Motor neuron (in vitro differentiated cells): ENCODE measurements around the gene SH3RF2. TPM values are rescaled to one million over a fixed set of nuclear protein-coding genes. Genes with fewer than 3 reads are reported as not detected.

Source experiments
- ATAC-seq, 8 experiments: fragments of 200-7000 bp; cut with Tn5 transposase; replicated peaks in 6 of 8; 2 replicates each; pipeline ENCODE4 v1.8.0; 2021; ENCODE audit warnings: mild to moderate bottlenecking in 8 of 8, moderate library complexity in 8 of 8
- H3K27ac ChIP-seq, 2 donors: fragments of 250-450 bp; sonication (Bioruptor Pico); 2 replicates each; pipeline ENCODE4 v1.9.0; 2021; ENCODE audit warnings: antibody characterized with exemption in 2 of 2, mild to moderate bottlenecking in 2 of 2, moderate library complexity in 1 of 2
- H3K4me1 ChIP-seq, 2 donors: fragments of 250-450 bp; sonication (Bioruptor Pico); replicated peaks in 1 of 2; 2 replicates each; pipeline ENCODE4 v1.6.1; 2021; ENCODE audit warnings: antibody characterized with exemption in 2 of 2, mild to moderate bottlenecking in 2 of 2, moderate library complexity in 1 of 2
- H3K4me3 ChIP-seq, 5 donors: fragments of 250-450 bp; sonication (Bioruptor Pico); 2 replicates each; pipeline ENCODE4 v1.9.0; 2021; ENCODE audit warnings: antibody characterized with exemption in 5 of 5, mild to moderate bottlenecking in 5 of 5, moderate library complexity in 4 of 5
- WGBS, 10 experiments: fragments of 450-650 bp; shearing (Covaris generic); methylation state at CpG; one replicate each; pipeline ENCODE4 v1.0.0; 2022; 5-methylcytosine and 5-hydroxymethylcytosine counted together
- in situ Hi-C, 9 experiments: fragments of 400-800 bp; cut with MboI; loops; one replicate each; pipeline ENCODE4 v1.15.0; 2021; ENCODE audit warnings: low sequenced_read_pairs in 9 of 9, low pct_unique_long_range_greater_than_20kb in 2 of 9; ENCODE audit not compliant: unreplicated experiment in 9 of 9
- total RNA-seq, 8 experiments: library from RNA; unstranded; fragments of 300-600 nt; gene quantifications; 2 replicates each; pipeline versions ENCODE4 v1.2.3 to v1.2.4, GENCODE V29; 2022

The SH3RF2 gene
- total RNA-seq, 8 experiments from 2014 or later = 0.05 to 0.85 (median 0.27) TPM; not detected in 1

- H3K27ac ChIP-seq = no peak overlapping the region
- WGBS, 10 experiments = 41 to 100% (median 60%) methylated on average over 1 to 3 of the region's 5 CpGs; no CpG with 5 or more reads in 3 of the 10 experiments
- in situ Hi-C loops = loop anchor here in 2 of 9 experiments (25.0 kb wide), 2 partner anchors 1838 to 1863 kb away; no protein-coding TSS in a partner anchor
- peaks cover 0 to 4% of the 10 kb centered on the region in 2 donors for H3K4me1 ChIP-seq
- no peak for ATAC-seq
- no peak overlapping the region for H3K4me3 ChIP-seq
Measured at GRCh38 chr5:146050086-146050485, 113.7 kb downstream of the SH3RF2 start.

- Histone ChIP-seq H3K27ac (no peak overlapping the region), H3K4me1 (peaks cover 0 to 4% of the 10 kb centered on the region in 2 donors), H3K4me3 (no peak overlapping the region)
- WGBS, 10 experiments = 0 to 90% (median 54%) methylated on average over 1 to 3 of the region's 3 CpGs; no CpG with 5 or more reads in 2 of the 10 experiments
- peak in 1 of 8 experiments; percentile 21 for ATAC-seq
- in situ Hi-C loops = loop anchor here in 2 of 9 experiments (25.0 kb wide), 2 partner anchors 1839 to 1864 kb away; no protein-coding TSS in a partner anchor
Measured at GRCh38 chr5:146051678-146052077, 115.3 kb downstream of the SH3RF2 start.

- in situ Hi-C loops = loop anchor here in 2 of 9 experiments (25.0 kb wide), 2 partner anchors 1840 to 1865 kb away; no protein-coding TSS in a partner anchor
- ATAC-seq = peak in 1 of 8 experiments; percentile 31
Measured at GRCh38 chr5:146052780-146053179, 116.4 kb downstream of the SH3RF2 start.

GRCh38 chr5:146055432-146055831 lies 119.1 kb downstream of the SH3RF2 start:
- no peak for ATAC-seq
- in situ Hi-C loops = loop anchor here in 2 of 9 experiments (25.0 kb wide), 2 partner anchors 1843 to 1868 kb away; no protein-coding TSS in a partner anchor
- H3K27ac ChIP-seq = no peak overlapping the region
- no peak overlapping the region for H3K4me3 ChIP-seq
- 0 to 80% (median 17%) methylated on average over 1 to 2 of the region's 2 CpGs; no CpG with 5 or more reads in 1 of the 10 experiments for WGBS, 10 experiments
- peaks cover 0 to 13% of the 10 kb centered on the region in 2 donors for H3K4me1 ChIP-seq

More at GRCh38 chr5:146052780-146053179, 116.4 kb downstream of the SH3RF2 start:
- Histone ChIP-seq H3K27ac (no peak overlapping the region), H3K4me3 (no peak overlapping the region), H3K4me1 (peaks cover 0 to 4% of the 10 kb centered on the region in 2 donors)

- H3K4me3 ChIP-seq = no peak overlapping the region
- peak in 5 of 8 experiments; percentile 39 to 79 (median 63) for ATAC-seq
- no peak overlapping the region for H3K27ac ChIP-seq
- 70 to 95% (median 88%) methylated on average over 1 to 9 of the region's 22 CpGs; no CpG with 5 or more reads in 3 of the 10 experiments for WGBS, 10 experiments
- peaks cover 0 to 13% of the 10 kb centered on the region in 2 donors for H3K4me1 ChIP-seq
- in situ Hi-C loops = loop anchor here in 2 of 9 experiments (25.0 kb wide), 2 partner anchors 1847 to 1872 kb away; no protein-coding TSS in a partner anchor
Measured at GRCh38 chr5:146059460-146060220, 123.3 kb downstream of the SH3RF2 start.

GRCh38 chr5:146060221-146060585 lies 123.8 kb downstream of the SH3RF2 start:
- 0 to 94% (median 82%) methylated on average over 1 to 4 of the region's 5 CpGs; no CpG with 5 or more reads in 4 of the 10 experiments for WGBS, 10 experiments
- peak in 2 of 8 experiments; percentile 32 to 38 for ATAC-seq
- Histone ChIP-seq H3K4me1 (peaks cover 0 to 13% of the 10 kb centered on the region in 2 donors), H3K4me3 (no peak overlapping the region), H3K27ac (no peak overlapping the region)
- in situ Hi-C loops = loop anchor here in 2 of 9 experiments (25.0 kb wide), 2 partner anchors 1848 to 1873 kb away; no protein-coding TSS in a partner anchor

- H3K27ac ChIP-seq = no peak overlapping the region
- H3K4me3 ChIP-seq = no peak overlapping the region
- in situ Hi-C loops = loop anchor here in 2 of 9 experiments (25.0 kb wide), 2 partner anchors 1855 to 1880 kb away; no protein-coding TSS in a partner anchor
- WGBS, 10 experiments = 80 to 100% (median 91%) methylated on average over 1 to 5 of the region's 8 CpGs; no CpG with 5 or more reads in 5 of the 10 experiments
- no peak for ATAC-seq
- H3K4me1 ChIP-seq = no peaks in the 10 kb centered on the region
Measured at GRCh38 chr5:146066968-146067367, 130.6 kb downstream of the SH3RF2 start.

GRCh38 chr5:146068206-146068605 lies 131.8 kb downstream of the SH3RF2 start:
- H3K27ac ChIP-seq = no peak overlapping the region
- in situ Hi-C loops = loop anchor here in 2 of 9 experiments (25.0 kb wide), 2 partner anchors 1856 to 1881 kb away; no protein-coding TSS in a partner anchor
- no peaks in the 10 kb centered on the region for H3K4me1 ChIP-seq
- 40 to 92% (median 83%) methylated on average over 1 to 5 of the region's 9 CpGs; no CpG with 5 or more reads in 5 of the 10 experiments for WGBS, 10 experiments
- H3K4me3 ChIP-seq = no peak overlapping the region
- no peak for ATAC-seq

- no peak for ATAC-seq
- in situ Hi-C loops = loop anchor here in 2 of 9 experiments (25.0 kb wide), 2 partner anchors 1857 to 1882 kb away; no protein-coding TSS in a partner anchor
- Histone ChIP-seq H3K4me3 (no peak overlapping the region), H3K27ac (no peak overlapping the region), H3K4me1 (no peaks in the 10 kb centered on the region)
- WGBS, 10 experiments = 58 to 100% (median 77%) methylated on average over 1 to 6 of the region's 6 CpGs; no CpG with 5 or more reads in 1 of the 10 experiments
Measured at GRCh38 chr5:146068977-146069779, 132.8 kb downstream of the SH3RF2 start.

GRCh38 chr5:146069780-146070099 lies 133.4 kb downstream of the SH3RF2 start:
- WGBS, 10 experiments = 81 to 100% (median 93%) methylated on average over 2 of the region's 2 CpGs; no CpG with 5 or more reads in 6 of the 10 experiments
- H3K27ac ChIP-seq = no peak overlapping the region
- H3K4me1 ChIP-seq = no peaks in the 10 kb centered on the region
- no peak overlapping the region for H3K4me3 ChIP-seq
- no peak for ATAC-seq
- in situ Hi-C loops = loop anchor here in 2 of 9 experiments (25.0 kb wide), 2 partner anchors 1857 to 1882 kb away; no protein-coding TSS in a partner anchor

GRCh38 chr5:146070746-146071145 lies 134.4 kb downstream of the SH3RF2 start:
- Histone ChIP-seq H3K4me3 (no peak overlapping the region), H3K4me1 (no peaks in the 10 kb centered on the region), H3K27ac (no peak overlapping the region)
- 0 to 100% (median 72%) methylated on average over 1 to 3 of the region's 3 CpGs; no CpG with 5 or more reads in 2 of the 10 experiments for WGBS, 10 experiments
- ATAC-seq = peak in 3 of 8 experiments; percentile 50 to 70 (median 61)
- in situ Hi-C loops = loop anchor here in 2 of 9 experiments (25.0 kb wide), 2 partner anchors 1858 to 1883 kb away; no protein-coding TSS in a partner anchor

GRCh38 chr5:146071171-146071570 lies 134.8 kb downstream of the SH3RF2 start:
- in situ Hi-C loops = loop anchor here in 2 of 9 experiments (25.0 kb wide), 2 partner anchors 1859 to 1884 kb away; no protein-coding TSS in a partner anchor
- H3K4me1 ChIP-seq = peaks cover 0 to 3% of the 10 kb centered on the region in 2 donors
- no peak for ATAC-seq
- H3K27ac ChIP-seq = no peak overlapping the region
- WGBS, 10 experiments = 50 to 100% (median 90%) methylated on average over 1 to 4 of the region's 4 CpGs; no CpG with 5 or more reads in 1 of the 10 experiments
- no peak overlapping the region for H3K4me3 ChIP-seq
